Stimulated activated CD4-positive, alpha-beta T cell treated with anti-CD3 and anti-CD28 coated beads, Interleukin-1b, Interleukin-23, amount 100 ng/mL, for 1 hour (primary cell): ENCODE data around the gene RNASET2.

Experiments
- DNase-seq, 2 donors: peaks; one replicate each; pipeline ENCODE4 v3.0.0-alpha.2; 2020; ENCODE audit warnings: low read depth in 2 of 2

RNASET2 gene

DNA sequence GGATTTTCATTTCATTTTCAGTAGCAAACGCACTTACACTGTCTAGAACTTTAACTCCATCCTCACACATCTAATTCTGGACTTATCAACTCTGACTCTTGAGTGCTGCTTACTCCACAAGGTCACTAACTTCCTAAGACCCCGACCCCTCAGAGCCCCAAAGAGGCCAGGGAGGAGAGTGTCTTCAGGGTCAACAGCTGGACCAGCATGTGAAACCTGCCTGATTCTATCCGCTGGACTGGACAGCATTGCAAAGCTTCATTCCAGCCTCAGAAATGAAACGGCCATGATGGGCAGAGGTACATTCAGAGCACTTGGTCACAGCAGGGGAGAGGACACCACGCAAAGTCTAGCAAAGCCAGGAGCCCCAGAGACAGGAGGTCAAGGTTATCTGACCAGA lies 9.1 kb downstream of the RNASET2 start:
- no peak for DNase-seq

DNA sequence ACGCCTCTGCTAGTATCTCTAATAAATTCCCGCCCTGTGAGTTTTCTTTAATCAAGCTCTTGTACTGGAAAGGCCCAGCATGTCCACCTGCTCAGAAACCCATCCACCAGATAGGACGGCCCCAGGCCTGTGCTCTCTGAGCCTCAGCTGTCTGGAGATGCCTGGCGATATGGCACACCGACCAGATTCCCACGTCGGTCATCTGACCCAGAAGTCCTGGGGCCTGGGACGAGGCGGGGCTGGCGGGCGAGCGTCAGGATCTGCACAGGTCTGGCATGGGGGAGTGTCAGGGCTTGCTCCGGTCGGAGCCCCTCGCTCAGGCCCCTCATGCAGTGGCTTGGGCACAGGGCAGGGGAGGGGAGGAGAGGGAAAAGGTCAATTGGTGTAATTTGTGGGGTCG lies 10.2 kb downstream of the RNASET2 start:
- DNase-seq = no peak

DNA sequence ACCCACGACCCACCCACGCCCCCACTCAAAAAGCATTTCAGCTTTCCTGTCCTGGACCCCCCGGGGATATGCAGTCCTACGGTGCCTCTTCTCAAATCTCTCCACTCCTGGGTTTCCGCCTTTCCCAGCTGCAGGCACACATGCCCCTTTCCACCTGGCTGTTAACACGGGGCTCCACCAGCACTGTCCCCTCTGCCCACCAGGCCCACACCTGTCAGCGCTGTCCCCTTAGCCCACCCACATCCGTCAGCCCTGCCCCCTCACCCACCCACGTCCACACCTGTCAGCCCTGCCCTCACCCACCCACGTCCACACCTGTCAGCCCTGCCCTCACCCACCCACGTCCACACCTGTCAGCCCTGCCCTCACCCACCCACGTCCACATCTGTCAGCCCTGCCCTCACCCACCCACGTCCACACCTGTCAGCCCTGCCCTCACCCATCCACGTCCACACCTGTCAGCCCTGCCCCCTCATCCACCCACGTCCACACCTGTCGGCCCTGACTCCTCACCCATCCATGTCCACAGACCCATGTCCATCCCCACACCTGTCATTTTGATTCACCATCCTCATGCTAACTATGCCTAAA lies 11.6 kb downstream of the RNASET2 start:
- no peak for DNase-seq

DNA sequence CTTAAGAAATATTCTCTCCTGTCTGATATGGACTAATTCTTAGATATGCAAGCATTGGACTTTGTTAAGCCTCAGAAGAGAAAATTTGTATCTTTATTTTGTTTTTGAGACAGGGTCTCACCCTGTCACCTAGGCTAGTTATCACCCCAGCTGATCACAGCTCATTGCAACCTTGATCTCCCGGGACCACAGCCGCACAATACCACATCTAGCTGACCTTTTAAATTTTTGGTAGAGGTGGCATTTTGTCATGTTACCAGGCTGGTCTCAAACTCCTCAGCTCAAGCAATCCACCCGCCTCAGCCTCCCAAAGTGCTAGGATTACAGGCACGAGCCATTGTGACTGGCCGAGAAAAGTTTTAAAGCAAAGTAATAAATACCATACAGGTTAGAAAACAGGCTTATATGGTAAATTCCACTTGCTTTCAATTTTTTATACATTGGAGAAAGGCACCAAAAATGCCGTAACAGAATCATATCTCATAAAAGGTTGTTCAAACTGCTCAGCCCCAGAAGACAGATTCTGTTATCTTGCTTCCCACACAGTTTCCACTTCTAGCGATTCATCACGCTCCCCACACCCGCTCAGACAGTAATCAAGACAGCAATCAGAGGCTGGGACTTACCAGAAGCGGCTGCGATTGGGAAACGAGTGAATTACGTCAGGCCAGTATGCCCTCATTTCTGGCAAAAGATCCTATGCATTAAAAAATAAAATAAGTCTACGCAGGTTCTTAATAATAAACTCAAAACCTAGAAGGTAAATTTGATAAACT lies 13.8 kb downstream of the RNASET2 start:
- DNase-seq = no peak

- DNase-seq = no peak
These were observed 15.7 kb downstream of the RNASET2 start for GRCh38 chr6:166940643-166941068.

GRCh38 chr6:166939894-166940293 lies 16.5 kb downstream of the RNASET2 start:
- DNase-seq = no peak

GRCh38 chr6:166939345-166939744 lies 17.0 kb downstream of the RNASET2 start:
- no peak for DNase-seq

- no peak for DNase-seq
These were observed 17.6 kb downstream of the RNASET2 start for GRCh38 chr6:166938704-166939103.

- DNase-seq = no peak
These were observed 18.2 kb downstream of the RNASET2 start for GRCh38 chr6:166938150-166938549.

DNA sequence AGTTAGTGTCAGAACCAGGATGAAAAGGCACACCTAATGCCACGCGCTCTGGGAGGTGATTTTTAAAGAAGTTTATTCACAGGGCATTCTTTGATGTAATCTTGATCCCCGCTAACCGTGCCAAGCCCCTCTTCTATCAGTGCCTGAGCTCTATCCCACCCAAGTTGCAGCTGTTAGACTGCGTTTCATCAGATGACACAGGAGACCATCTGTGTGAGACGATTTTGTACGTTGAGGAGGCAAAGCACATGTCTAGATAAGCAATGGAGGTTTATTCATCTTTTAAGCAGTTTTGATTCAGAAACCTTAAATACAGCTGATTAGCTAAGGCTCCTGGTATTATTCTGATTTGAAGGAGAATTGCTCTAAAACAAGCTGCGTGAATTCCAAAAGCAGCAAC lies 18.6 kb downstream of the RNASET2 start:
- no peak for DNase-seq

- DNase-seq = no peak
These were observed 20.1 kb downstream of the RNASET2 start for GRCh38 chr6:166936079-166936787.

- DNase-seq = no peak
These were observed 21.0 kb downstream of the RNASET2 start for GRCh38 chr6:166935353-166935752.

DNA sequence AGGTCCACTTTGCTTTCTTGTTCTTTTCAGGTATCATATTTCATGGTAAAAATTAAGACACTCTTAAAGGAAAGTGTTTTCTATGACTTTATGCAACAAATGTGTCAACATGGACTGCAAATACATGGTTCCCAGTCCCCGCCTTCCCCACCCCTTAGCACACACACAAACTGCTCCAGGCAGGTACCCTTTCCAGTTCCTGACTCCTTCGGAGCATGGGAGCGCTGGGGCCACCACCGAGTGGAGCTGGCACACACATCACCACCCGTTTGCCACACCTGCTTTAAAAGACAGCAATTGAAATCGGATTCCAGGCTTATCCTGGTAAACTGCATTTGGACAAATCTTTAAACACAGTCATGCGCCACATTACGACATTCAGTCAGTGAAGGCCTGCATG lies 22.2 kb downstream of the RNASET2 start:
- DNase-seq = no peak

- DNase-seq = no peak
These were observed 23.0 kb downstream of the RNASET2 start for GRCh38 chr6:166933396-166933795.

DNA sequence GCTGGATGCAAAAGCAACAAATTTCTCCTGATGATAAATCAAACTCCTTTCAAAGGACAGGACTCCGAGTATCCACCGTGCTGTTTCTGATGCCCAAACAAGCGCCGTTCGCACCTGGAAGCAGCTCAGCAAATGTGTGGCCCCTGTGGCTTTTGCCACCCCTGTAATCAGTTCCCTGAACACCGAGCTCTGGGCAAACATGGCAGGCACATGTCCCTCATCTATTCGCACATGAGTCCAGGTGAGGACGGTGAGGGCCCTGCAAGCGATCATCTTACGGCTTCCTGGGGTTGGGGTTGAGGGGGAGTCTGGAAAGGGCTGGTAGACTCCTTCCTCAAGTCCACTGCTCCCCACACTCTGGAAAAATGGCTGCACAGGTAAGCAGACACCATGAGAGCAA lies 23.7 kb downstream of the RNASET2 start:
- no peak for DNase-seq

GRCh38 chr6:166932116-166932515 lies 24.2 kb downstream of the RNASET2 start:
- DNase-seq = no peak

- no peak for DNase-seq
These were observed 24.9 kb downstream of the RNASET2 start for GRCh38 chr6:166931426-166931970.

DNA sequence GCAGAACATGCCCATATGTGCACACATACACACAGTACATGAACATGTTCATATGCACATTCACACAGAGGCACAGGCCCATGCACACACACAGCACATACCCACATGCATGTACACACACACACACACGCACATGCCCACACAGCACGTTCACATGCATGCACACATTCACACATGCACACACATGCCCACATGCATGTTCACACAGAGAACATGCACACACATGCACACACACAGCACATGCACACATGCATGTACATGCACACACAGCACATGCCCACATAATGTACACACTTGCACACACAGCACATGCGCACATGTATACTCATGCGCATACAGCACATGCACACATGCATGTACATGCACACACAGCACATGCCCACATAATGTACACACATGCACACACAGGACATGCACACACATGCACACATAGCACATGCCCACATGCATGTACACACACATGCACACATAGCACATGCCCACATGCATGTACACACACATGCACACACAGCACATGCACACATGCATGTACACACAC lies 25.9 kb downstream of the RNASET2 start:
- no peak for DNase-seq

DNA sequence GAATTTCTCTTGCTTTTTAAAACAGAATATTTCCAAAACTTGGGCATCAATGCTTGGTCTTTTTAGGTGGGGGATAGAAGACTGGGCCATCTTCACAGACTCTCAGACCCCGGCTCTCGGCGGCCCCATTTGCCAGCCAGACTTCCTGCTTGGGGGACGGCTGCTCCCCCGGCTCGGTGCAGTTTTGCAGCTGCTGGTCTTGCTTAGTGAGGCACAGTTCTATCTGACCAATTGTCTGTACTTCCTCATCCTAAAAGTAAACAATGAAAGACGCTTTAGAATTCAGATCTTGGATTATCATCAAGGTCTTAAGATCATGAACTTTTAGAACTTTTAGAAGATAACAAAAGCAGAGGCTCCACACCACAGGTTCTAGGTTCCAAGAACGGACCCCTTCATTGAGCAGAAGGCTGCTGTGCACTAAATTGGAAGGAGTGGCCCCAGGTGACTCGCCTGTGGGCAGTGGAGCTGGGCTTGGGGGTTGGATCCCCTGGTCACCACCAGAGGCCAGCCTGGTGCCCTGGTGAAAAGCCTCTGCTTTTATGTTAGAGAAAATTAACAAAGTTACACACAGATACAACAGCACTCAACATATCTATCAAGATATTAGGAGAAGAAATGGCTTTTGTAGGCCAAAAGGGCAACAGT lies 26.7 kb downstream of the RNASET2 start:
- DNase-seq = no peak

DNA sequence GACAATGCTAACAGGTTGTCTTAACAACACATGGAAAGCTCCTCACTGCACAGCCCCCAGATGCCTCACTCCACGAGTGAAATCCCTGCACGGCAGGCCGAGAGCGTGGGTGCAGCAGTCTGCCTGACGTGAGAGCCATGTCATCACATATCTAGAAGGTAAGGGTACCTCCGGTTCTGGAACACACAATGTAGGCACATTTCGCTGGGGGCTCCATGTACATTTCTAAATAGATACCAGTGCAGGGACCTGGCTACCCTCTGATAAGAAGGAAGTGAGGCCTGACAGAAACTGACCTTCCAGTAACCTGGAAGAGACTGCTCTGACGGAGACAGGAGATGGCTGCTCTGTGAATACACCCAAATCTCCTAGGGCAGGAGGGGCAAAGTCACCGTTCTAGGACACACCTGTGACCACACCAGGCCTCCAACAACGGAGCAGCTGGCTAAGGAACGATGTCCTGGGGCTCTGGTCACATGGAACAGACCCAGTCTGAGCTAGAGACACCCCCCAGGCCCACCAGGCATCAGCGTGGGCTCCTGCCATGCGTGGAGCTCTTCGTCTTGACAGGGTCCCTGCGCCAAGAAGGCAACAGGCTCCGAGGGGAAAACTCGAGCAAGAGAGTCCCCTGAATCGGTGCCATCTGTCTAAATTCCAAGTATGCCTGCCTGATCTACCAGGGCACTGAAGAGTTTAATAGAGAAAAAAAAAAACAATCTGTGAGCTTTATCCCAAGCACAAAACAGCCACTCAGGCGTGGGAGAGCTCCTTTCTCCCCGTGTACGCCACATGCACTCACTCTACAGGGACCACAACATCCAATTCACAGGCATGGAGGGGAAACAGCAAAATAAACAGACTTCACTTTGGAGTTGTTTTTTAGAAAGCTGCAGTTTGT lies 27.5 kb downstream of the RNASET2 start:
- DNase-seq = no peak
